BLaER1 treated with 17β-estradiol and CSF1 and Interleukin-3, amounts not matched to agents 10 nM and 100 nM (cell line): ENCODE measurements around the gene PDIA4.
"Not testable (repeated sequence)": the region's sequence is repeated elsewhere in the genome, so short reads cannot be mapped to it uniquely, and the experiment has no call there.

ENCODE experiments used
- H3K27ac ChIP-seq, 11 experiments: shearing (Covaris generic); formaldehyde crosslinking; 2 replicates each; pipeline ENCODE4 v1.8.1; 2022
- H3K27me3 ChIP-seq, 11 experiments: shearing (Covaris generic); formaldehyde crosslinking; 2 replicates each; pipeline ENCODE4 v1.8.1; 2022
- H3K36me3 ChIP-seq, 11 experiments: shearing (Covaris generic); formaldehyde crosslinking; 2 replicates each; pipeline ENCODE4 v1.8.1; 2022
- H3K4me1 ChIP-seq, 10 experiments: shearing (Covaris generic); formaldehyde crosslinking; 2 replicates each; pipeline ENCODE4 v1.8.1; 2022
- H3K4me2 ChIP-seq, 11 experiments: shearing (Covaris generic); formaldehyde crosslinking; 2 replicates each; pipeline ENCODE4 v1.8.1; 2022
- H3K4me3 ChIP-seq, 10 experiments: shearing (Covaris generic); formaldehyde crosslinking; 2 replicates each; pipeline ENCODE4 v1.8.1; 2022
- H3K9ac ChIP-seq, 11 experiments: shearing (Covaris generic); formaldehyde crosslinking; 2 replicates each; pipeline ENCODE4 v1.8.1; 2022
- H3K9me3 ChIP-seq, 11 experiments: shearing (Covaris generic); formaldehyde crosslinking; replicated peaks in 1 of 11; 2 replicates each; pipeline ENCODE4 v1.8.1; 2022
- H4K20me1 ChIP-seq, 11 experiments: shearing (Covaris generic); formaldehyde crosslinking; 2 replicates each; pipeline ENCODE4 v1.8.1; 2022
- Cebpa-rat ChIP-seq, 11 experiments: shearing (Covaris generic); IDR thresholded peaks; 2 replicates each; pipeline ENCODE4 v1.8.1; 2022

PDIA4 gene

DNA sequence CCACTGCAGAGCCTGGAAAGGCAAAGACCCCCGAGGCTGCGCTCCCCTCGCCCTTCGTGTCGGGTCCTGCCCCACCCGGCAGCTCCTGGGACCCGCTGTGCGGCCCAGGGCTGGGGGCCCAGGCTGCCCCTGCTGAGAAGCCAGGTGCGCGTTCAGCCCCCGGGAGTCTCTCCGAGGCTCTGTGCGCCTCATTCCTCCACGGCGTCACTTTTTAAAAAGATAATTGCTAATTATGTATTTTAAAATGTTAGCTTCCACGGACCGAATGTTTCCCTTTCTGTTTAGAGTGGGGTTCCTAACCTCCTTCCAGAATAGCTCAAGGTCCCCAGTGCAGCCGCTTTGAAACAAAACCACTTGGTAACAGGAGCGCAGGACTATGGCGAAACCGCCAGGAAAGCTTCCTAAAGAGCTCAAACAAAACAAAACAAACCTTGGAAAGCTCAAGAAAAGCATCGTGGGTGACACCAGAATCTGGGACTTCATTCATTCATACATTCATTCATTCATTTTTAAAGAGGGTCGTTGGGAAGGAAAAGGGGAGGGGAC lies 45.6 kb downstream of the PDIA4 start:
- H3K36me3 ChIP-seq: no peaks in the 10 kb centered on the region
- no peaks in the 10 kb centered on the region for H3K9me3 ChIP-seq
- peak overlapping the region in 2 of 11 experiments; percentile 11 to 78; a peak in 2 of 22 replicates for H3K27ac ChIP-seq
- H3K9ac ChIP-seq: peak overlapping the region; percentile 56 to 83 (median 77); a peak in 20 of 22 replicates
- TF ChIP-seq Cebpa-rat (IDR thresholded peaks at IDR 0.05): no peak
- peaks cover 4 to 15% (median 13%) of the 10 kb centered on the region in 11 experiments; a peak in 17 of 22 replicates for H3K27me3 ChIP-seq
- H4K20me1 ChIP-seq: no peaks in the 10 kb centered on the region
- H3K4me3 ChIP-seq: peak overlapping the region; percentile 59 to 81 (median 72)
- H3K4me1 ChIP-seq: peaks cover 15 to 41% (median 31%) of the 10 kb centered on the region in 10 experiments
- peak overlapping the region; percentile 77 to 97 (median 94) for H3K4me2 ChIP-seq

DNA sequence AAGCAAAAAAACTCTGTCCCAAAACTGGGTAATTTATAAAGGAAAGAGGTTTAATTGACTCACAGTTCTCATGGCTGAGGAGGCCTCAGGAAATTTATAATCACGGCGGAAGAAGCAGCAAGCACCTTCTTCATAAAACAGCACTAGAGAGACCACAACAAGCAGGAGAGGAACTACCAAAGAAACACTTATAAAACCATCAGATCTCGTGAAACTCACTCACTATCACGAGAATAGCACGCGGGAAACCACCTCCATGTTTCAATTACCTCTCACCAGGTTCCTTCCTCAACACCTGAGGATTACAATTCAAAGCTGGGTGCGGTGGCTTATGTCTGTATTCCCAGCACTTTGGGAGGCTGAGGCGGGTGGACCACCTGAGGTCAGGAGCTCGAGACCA lies 48.5 kb downstream of the PDIA4 start:
- H3K4me3 ChIP-seq: no peak overlapping the region
- no peak for TF ChIP-seq Cebpa-rat (IDR thresholded peaks at IDR 0.05)
- no peak overlapping the region for H3K9ac ChIP-seq
- H3K27ac ChIP-seq: no peak overlapping the region
- H3K36me3 ChIP-seq: no peaks in the 10 kb centered on the region
- H4K20me1 ChIP-seq: no peaks in the 10 kb centered on the region
- H3K4me2 ChIP-seq: no peak overlapping the region
- H3K27me3 ChIP-seq: peaks cover 4 to 15% (median 13%) of the 10 kb centered on the region in 11 experiments; a peak in 17 of 22 replicates
- peaks cover 11 to 21% (median 16%) of the 10 kb centered on the region in 10 experiments for H3K4me1 ChIP-seq
- no peaks in the 10 kb centered on the region for H3K9me3 ChIP-seq

DNA sequence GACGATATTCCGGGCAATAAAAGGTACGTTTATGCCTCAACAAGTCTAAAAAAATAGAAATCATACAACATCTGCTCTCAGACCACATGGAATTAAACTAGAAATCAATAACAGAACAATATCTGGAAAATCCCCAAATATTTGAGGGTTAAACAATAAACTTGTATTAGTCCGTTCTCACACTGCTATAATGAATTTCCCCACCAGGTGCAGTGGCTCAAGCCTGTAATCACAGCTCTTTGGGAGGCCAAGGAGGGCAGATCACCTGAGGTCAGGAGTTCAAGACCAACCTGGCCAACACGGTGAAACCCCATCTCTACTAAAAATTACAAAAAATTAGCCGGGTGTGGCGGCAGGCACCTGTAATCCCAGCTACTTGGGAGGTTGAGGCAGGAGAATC lies 49.2 kb downstream of the PDIA4 start:
- not testable (repeated sequence) for H3K4me2 ChIP-seq, H3K9me3 ChIP-seq, H4K20me1 ChIP-seq, H3K36me3 ChIP-seq, H3K9ac ChIP-seq, H3K27ac ChIP-seq, H3K4me3 ChIP-seq
- peaks cover 4 to 15% (median 13%) of the 10 kb centered on the region in 11 experiments; a peak in 17 of 22 replicates for H3K27me3 ChIP-seq
- peaks cover 4 to 13% (median 9%) of the 10 kb centered on the region in 10 experiments for H3K4me1 ChIP-seq

DNA sequence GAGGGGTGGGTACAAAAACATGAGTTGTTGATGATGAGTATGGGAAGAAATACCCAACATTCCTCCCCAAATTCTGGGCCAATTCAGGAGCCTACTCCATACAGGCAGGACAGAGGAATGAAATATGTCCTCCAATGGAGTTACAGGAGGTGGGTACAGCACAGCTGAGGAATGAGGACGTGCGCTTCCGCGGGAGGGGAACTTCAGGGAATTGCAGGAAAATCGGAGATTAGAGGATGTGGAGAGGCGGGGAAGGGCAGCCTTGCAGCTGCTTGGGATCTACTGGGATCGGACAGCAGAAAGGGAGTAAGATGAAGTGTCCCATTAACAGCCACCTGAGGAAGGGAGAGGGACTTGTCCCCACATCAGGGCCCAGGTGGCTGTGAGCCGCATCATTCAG lies 50.2 kb downstream of the PDIA4 start:
- no peak overlapping the region for H3K4me3 ChIP-seq
- H3K9ac ChIP-seq: no peak overlapping the region
- TF ChIP-seq Cebpa-rat (IDR thresholded peaks at IDR 0.05): no peak
- H3K4me1 ChIP-seq: peaks cover 0 to 9% (median 4%) of the 10 kb centered on the region in 10 experiments; a peak in 9 of 20 replicates
- H4K20me1 ChIP-seq: no peaks in the 10 kb centered on the region
- H3K9me3 ChIP-seq: no peaks in the 10 kb centered on the region
- H3K27me3 ChIP-seq: peaks cover 4 to 15% (median 13%) of the 10 kb centered on the region in 11 experiments; a peak in 17 of 22 replicates
- H3K36me3 ChIP-seq: no peaks in the 10 kb centered on the region
- H3K4me2 ChIP-seq: no peak overlapping the region
- H3K27ac ChIP-seq: no peak overlapping the region

DNA sequence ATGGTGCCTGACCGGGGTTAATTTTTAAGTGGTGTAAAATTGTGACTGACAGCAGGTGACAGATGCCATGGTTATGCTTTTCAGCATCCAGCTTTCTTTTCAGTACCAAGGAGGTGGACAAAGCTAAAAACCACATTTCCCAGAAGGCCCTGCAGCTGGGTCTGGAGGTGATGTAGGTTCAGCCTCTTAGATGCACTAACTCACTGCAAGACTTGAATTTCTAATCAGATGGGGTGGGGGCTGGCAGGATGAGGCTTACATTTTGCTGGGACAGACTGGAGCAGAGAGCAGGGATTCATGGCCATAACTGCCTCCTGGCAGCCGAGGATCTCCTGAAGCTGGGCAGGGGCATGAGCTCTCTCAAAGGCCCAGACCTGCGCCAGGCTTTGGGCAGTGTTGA lies 52.4 kb downstream of the PDIA4 start:
- no peak overlapping the region for H3K27ac ChIP-seq
- H3K4me1 ChIP-seq: peaks cover 0 to 11% (median 0%) of the 10 kb centered on the region in 10 experiments; a peak in 6 of 20 replicates
- H3K27me3 ChIP-seq: no peaks in the 10 kb centered on the region
- no peaks in the 10 kb centered on the region for H3K36me3 ChIP-seq
- H3K9ac ChIP-seq: no peak overlapping the region
- H4K20me1 ChIP-seq: no peaks in the 10 kb centered on the region
- H3K4me2 ChIP-seq: no peak overlapping the region
- no peak overlapping the region for H3K4me3 ChIP-seq
- no peak for TF ChIP-seq Cebpa-rat (IDR thresholded peaks at IDR 0.05)
- no peaks in the 10 kb centered on the region for H3K9me3 ChIP-seq

DNA sequence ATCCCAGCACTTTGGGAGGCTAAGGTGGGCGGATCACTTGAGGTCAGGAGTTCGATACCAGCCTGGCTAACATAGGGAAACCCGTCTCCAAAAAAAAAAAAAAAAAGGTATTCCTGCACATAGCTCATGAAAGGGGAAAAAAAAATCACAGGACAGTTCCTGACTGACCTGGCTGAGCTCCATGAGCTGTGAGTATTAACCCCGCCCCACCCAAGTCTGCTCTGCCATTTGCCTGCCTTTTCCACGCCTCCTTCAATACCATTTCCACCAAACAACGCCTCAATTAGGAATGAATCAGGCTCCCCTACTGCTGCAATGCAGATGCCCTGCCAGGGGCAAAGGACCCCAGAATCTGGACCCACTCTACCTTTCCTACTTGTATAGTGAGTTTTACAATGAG lies 55.0 kb downstream of the PDIA4 start:
- Histone ChIP-seq H3K4me1 (peaks cover 0 to 11% (median 0%) of the 10 kb centered on the region in 10 experiments; a peak in 6 of 20 replicates), H3K27me3 (no peaks in the 10 kb centered on the region), H3K36me3 (no peaks in the 10 kb centered on the region), H3K9ac (no peak overlapping the region), H3K9me3 (no peaks in the 10 kb centered on the region), H3K27ac (no peak overlapping the region), H4K20me1 (no peaks in the 10 kb centered on the region), H3K4me3 (no peak overlapping the region), H3K4me2 (no peak overlapping the region)
- TF ChIP-seq Cebpa-rat (IDR thresholded peaks at IDR 0.05): no peak

DNA sequence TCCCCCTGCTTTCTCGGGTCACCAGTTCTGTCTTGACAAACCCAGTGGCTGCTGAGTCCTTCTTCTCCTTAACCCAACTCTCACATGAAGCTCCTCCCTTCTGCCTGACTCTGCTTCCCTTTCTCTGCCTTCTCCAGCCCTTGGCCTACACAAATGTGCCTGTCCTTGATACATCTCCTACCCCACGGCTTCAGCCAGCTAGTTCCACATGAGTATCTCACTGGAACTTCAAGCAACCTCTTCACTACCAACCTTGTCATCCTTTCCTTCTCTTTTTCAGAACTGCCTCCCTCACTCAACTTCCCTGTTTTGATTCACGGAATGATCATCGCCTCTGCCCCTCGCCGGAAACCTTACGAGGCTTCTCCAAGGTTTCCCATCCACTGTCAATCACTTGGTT lies 55.9 kb downstream of the PDIA4 start:
- Histone ChIP-seq H3K9me3 (no peaks in the 10 kb centered on the region), H3K27ac (no peak overlapping the region), H3K27me3 (no peaks in the 10 kb centered on the region), H4K20me1 (no peaks in the 10 kb centered on the region), H3K4me2 (peak overlapping the region in 2 of 11 experiments; percentile 40 to 70; a peak in 4 of 22 replicates), H3K4me1 (peaks cover 0 to 13% (median 2%) of the 10 kb centered on the region in 10 experiments; a peak in 10 of 20 replicates), H3K36me3 (no peaks in the 10 kb centered on the region), H3K4me3 (no peak overlapping the region), H3K9ac (no peak overlapping the region)
- no peak for TF ChIP-seq Cebpa-rat (IDR thresholded peaks at IDR 0.05)

DNA sequence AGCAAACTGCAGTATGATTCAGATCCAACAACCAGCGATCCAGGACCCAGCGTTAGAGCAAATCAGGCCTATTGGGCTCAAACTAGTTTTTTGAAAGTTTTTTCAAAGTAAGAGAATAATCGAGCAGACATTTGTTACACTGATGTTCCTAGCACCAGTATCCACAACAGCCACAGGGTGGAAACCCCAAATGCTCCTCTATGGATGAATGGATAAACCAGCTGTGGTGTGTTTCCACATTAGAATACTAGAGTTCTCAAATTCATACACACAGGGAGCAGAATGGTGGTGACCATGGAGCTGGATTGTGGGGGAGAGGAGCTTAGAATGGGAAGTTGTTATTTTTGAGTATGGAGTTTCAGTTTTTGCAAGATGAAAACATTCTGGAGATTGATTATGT lies 60.7 kb downstream of the PDIA4 start:
- peak overlapping the region in 9 of 11 experiments; percentile 49 to 84 (median 62); a peak in 14 of 22 replicates for H3K4me2 ChIP-seq
- H3K36me3 ChIP-seq: no peaks in the 10 kb centered on the region
- no peak overlapping the region for H3K4me3 ChIP-seq
- no peaks in the 10 kb centered on the region for H3K9me3 ChIP-seq
- peaks cover 13 to 38% (median 24%) of the 10 kb centered on the region in 10 experiments; a peak in 17 of 20 replicates for H3K4me1 ChIP-seq
- no peak overlapping the region for H3K27ac ChIP-seq
- no peaks in the 10 kb centered on the region for H3K27me3 ChIP-seq
- 0 out of 22 replicates have a peak overlapping the region, but pooled peaks of 1 of the 11 experiments have one; percentile 53 for H3K9ac ChIP-seq
- H4K20me1 ChIP-seq: no peaks in the 10 kb centered on the region
- no peak for TF ChIP-seq Cebpa-rat (IDR thresholded peaks at IDR 0.05)

DNA sequence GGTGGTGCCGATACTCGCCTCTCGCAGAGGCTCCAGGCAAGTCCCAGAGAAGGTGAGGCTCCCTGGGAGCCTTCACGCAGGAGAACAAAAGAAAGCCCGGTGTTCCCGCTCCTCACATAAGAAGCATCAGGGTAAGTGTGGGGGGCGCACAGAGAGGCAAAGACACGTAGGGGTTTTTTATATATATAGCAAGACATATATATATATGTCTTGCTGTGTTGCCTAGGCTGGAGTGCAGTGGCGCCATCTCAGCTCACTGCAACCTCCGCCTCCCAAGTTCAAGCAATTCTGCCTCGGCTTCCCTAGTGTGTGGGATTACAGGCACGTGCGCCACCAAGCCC lies 61.3 kb downstream of the PDIA4 start:
- Histone ChIP-seq H3K9ac (peak overlapping the region in 10 of 11 experiments; percentile 25 to 64 (median 49); a peak in 17 of 22 replicates), H3K4me1 (peaks cover 14 to 36% (median 26%) of the 10 kb centered on the region in 10 experiments; a peak in 19 of 20 replicates), H4K20me1 (no peaks in the 10 kb centered on the region), H3K9me3 (no peaks in the 10 kb centered on the region), H3K36me3 (no peaks in the 10 kb centered on the region), H3K4me3 (peak overlapping the region; percentile 44 to 66 (median 55); a peak in 19 of 20 replicates), H3K27me3 (no peaks in the 10 kb centered on the region), H3K27ac (peak overlapping the region in 2 of 11 experiments; percentile 54 to 70; a peak in 3 of 22 replicates), H3K4me2 (peak overlapping the region; percentile 49 to 84 (median 71))
- no peak for TF ChIP-seq Cebpa-rat (IDR thresholded peaks at IDR 0.05)
